Measurements from ENCODE around the gene WLS. TPM values are rescaled to one million over a fixed set of nuclear protein-coding genes. Genes with fewer than 3 reads are reported as not detected.

The WLS gene
- total RNA-seq, 2 donors from 2014 or later: 126 to 150 TPM

- ATAC-seq (peak; percentile 58), DNase-seq (peak; percentile 33 to 44)
- intact Hi-C loops (cut with DNase I, micrococcal nuclease): loop anchor here in 1 of 2 donors (5.0 kb wide), 3 partner anchors 59 to 109 kb away; no protein-coding TSS in a partner anchor
These were observed 1.3 kb downstream of the WLS start for GRCh38 chr1:68230901-68231626.

- DNase-seq (peak in 1 of 2 donors; percentile 21), ATAC-seq (no peak)
- intact Hi-C loops (cut with DNase I, micrococcal nuclease): loop anchor here in 1 of 2 donors (5.0 kb wide), 3 partner anchors 58 to 108 kb away; no protein-coding TSS in a partner anchor
These were observed 1.9 kb downstream of the WLS start for GRCh38 chr1:68230484-68230802.

DNA sequence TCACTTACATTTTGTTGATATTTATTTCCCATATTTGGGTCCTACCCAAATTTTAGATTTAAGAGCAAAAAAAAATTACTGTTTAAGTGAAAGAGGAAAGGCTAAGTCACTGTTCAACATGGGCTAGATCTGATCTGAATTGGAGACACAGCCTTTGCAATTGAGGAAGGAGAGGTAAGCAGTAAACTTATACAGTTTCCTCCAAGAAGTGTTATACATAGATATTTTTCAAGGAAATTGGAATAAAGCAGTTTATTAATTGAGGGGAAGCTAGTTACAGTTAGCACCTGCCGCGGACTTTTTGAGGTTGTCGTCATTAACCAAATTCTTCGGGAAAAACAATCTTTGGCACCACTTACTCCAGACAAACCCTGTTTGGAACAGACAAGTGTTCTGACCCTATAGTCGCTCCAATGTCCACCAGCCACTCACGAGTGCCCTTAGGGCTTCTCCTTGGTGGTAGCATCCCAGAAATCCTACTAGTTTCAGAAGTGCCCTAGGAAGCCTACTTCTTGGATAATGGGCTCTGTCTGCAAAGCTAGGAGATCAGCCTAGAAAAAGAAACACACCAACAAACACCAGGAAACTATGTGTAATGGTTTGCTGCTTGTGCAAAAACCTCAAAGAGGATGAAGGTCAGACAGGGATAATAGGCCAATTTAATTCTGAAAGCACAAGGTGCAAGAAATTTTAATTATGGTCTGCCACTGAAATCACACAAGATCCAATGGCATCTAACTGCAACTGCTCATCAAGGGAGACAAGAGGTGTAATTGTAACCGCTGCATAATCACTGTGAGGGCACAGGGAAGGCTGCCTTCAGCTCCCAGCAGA is 2.5 kb downstream of the WLS start:
- ATAC-seq (peak; percentile 15), DNase-seq (no peak)
- intact Hi-C loops (cut with DNase I, micrococcal nuclease): loop anchor here in 1 of 2 donors (5.0 kb wide), 3 partner anchors 58 to 108 kb away; no protein-coding TSS in a partner anchor

DNA sequence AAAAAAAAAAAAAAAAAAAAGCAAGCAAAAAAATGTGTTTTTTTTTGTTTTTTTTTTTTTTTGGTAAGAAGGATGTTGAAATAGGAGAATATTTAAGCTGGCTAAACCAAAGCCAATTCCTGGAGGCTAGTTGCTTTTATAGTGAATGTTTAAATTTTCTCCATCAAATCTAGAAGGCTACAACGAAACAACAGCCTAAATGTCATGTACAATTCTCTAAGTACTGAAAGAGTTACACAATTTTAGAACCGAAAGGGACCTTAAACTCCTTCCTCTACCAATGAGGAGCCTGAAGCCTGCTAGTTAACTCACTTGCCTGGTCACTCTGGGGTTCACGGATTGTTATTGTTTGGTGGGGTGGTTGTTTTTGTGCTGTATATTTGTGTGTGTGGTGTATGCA is 3.5 kb downstream of the WLS start:
- intact Hi-C loops (cut with DNase I, micrococcal nuclease): no loop called here
- DNase-seq (no peak), ATAC-seq (no peak)

DNA sequence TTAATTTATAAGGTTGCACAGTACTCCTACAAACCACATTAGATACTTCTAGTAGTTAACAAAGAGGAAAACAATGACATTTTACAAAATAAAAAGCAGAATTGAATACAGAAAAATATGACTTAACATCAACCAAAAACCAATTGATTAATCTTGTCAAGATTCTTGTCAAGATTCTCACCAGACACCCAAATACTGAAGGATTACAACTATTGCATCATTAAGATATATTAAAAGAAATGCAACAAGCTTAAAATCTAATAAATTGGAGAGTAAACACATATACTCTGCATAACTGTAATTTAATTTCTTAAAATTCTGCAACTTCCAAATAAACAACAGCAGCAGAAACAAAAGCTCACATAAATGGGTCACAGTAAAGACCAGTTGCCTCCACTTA is 4.7 kb downstream of the WLS start:
- ATAC-seq: no peak
- intact Hi-C loops (cut with DNase I, micrococcal nuclease): no loop called here
- no peak for DNase-seq

- no peak for DNase-seq
- intact Hi-C loops (cut with DNase I, micrococcal nuclease): no loop called here
- ATAC-seq: no peak
These were observed 6.5 kb downstream of the WLS start for GRCh38 chr1:68225781-68226180.

DNA sequence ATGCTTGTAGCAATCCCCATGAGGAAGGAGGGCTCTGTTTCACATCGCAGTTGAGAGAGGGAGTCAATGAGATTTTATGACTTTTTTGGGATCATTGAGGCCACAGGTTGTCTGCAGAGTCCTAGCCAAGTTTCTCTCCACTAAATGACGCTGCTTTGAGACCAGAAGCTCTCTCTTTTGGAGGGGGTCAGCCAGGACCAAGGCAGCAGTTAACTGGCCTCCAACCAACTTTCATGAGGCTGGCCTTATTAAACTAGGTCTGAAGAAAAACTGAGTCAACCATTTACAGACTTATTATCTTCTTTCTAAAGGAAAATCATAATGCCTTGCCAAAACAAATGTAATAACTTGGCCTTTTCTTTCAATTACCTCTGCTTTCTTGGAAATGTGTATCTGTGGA is 8.6 kb downstream of the WLS start:
- no peak for DNase-seq
- intact Hi-C loops (cut with DNase I, micrococcal nuclease): no loop called here
- no peak for ATAC-seq

GRCh38 chr1:68221980-68222373 is 10.3 kb downstream of the WLS start:
- ATAC-seq (no peak), DNase-seq (no peak)
- intact Hi-C loops (cut with DNase I, micrococcal nuclease): no loop called here

- intact Hi-C loops (cut with DNase I, micrococcal nuclease): no loop called here
- no peak for ATAC-seq
These were observed 11.0 kb downstream of the WLS start for GRCh38 chr1:68221001-68221979.

GRCh38 chr1:68220420-68220819 is 11.9 kb downstream of the WLS start:
- no peak for ATAC-seq
- no peak for DNase-seq
- intact Hi-C loops (cut with DNase I, micrococcal nuclease): no loop called here

More at GRCh38 chr1:68221001-68221979, 11.0 kb downstream of the WLS start:
- no peak for DNase-seq

DNA sequence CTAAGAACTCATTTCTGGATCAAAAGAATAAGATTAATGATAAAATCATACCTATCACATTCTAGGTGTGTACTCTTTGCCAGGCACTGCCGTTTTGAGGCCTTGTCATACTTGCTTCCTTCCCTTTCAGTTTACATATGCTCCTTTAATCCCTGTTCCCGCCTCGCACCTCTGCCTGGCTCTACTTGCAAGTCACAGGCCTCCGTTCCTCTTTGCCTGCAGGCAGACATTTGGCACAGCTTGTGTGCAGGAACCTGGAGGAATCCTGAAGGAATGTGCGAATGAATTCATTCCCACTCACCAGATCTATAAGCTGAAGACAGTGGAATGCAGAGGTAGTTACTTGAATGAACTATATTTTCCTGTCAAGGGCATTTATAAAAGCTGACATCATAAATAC is 13.8 kb downstream of the WLS start:
- DNase-seq (no peak), ATAC-seq (no peak)
- intact Hi-C loops (cut with DNase I, micrococcal nuclease): no loop called here

GRCh38 chr1:68217618-68218017 is 14.7 kb downstream of the WLS start:
- no peak for ATAC-seq
- no peak for DNase-seq
- intact Hi-C loops (cut with DNase I, micrococcal nuclease): no loop called here

GRCh38 chr1:68217060-68217554 is 15.2 kb downstream of the WLS start:
- no peak for DNase-seq
- peak; percentile 73 for ATAC-seq
- intact Hi-C loops (cut with DNase I, micrococcal nuclease): no loop called here

DNA sequence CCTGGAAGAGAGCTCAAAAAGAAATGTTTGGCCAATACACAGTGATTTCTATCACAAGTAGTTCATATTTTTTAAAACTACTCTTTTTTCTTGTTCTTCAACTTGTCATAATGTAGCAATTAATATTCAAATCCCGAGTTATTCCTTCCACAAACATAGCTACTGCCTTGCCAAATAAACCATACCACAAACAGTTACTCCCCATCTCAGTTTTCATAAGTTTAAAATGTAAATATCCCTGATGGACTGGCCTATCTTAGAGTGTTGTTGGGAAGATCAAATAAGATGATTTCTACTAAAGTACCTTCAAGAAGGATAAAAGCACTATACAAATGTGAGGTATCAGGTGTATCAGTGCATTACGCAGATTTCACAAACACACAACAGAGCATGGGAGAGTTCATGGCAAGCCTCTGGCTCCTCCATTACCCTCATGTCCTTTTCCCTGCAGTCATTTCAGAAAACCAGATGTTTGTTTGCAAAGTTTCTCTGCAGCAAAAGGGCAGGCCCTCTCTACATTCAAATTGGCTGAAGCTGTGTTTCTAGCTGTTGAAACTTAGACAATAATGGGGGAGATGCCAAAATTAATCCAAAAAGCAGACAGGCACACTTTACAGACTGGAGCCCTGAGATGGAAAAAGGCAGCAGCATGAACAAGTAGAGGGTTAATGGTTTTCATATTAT is 16.1 kb downstream of the WLS start:
- intact Hi-C loops (cut with DNase I, micrococcal nuclease): no loop called here
- ATAC-seq (no peak), DNase-seq (no peak)

- DNase-seq (peak; percentile 67 to 84), ATAC-seq (peak; percentile 51)
- intact Hi-C loops (cut with DNase I, micrococcal nuclease): no loop called here
These were observed 18.5 kb downstream of the WLS start for GRCh38 chr1:68213843-68214242.

DNA sequence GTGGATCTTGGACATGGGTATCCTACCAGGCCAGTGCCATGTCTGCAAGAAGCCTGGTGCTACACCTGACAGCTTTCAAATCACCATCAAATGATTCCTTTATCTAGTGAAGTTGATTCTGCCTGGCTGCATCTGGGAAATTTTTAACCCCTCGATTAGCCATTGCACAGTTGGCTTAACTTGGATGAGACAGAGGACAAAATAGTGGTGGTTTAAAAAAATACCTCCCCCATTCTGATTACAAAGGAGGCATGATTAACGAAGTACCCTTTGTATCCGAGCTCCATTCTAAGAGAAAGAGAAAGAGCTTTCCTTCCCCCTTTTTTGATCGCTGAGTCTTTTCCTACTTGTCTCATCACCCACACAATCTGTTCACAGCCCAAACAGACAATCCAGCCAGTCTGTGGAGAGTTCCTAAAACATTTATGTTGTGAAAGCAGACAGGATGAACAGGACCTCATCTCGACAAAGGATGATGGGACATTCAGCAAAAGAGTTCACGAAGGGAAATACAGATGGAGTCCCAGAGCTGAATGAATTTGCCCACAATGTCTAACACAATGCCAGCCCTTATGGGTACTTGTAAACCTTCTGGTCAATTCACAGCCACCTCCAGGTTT is 20.5 kb downstream of the WLS start:
- DNase-seq (no peak), ATAC-seq (no peak)
- intact Hi-C loops (cut with DNase I, micrococcal nuclease): no loop called here

GRCh38 chr1:68210829-68211228 is 21.5 kb downstream of the WLS start:
- ATAC-seq: no peak
- intact Hi-C loops (cut with DNase I, micrococcal nuclease): no loop called here
- DNase-seq: no peak

DNA sequence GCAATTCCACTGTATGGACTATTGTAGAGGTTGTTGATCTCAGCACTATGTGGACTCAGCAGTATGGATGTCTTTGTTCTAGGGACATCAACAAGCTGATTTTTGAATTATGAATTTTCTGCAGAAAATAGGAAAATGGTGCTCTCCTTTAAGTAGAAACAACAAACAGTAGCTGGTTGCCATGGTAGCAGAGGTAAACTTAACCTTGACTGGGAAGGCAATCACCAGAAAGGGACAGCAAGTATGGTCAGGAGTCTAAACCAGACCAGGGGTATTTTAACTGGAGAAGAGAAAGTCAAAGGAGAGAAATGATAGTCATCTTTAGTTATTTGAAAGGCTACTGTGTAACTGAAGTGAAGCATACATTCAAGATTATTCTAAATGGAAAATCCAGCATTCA is 22.3 kb downstream of the WLS start:
- no peak for DNase-seq
- no peak for ATAC-seq
- intact Hi-C loops (cut with DNase I, micrococcal nuclease): no loop called here

Data from left colon (tissue), 2 donors.